Colonic mucosa (tissue), 4 donors: ENCODE measurements around the gene SLC2A2. TPM values are rescaled to one million over a fixed set of nuclear protein-coding genes. Genes with fewer than 3 reads are reported as not detected.

ENCODE experiments used
- DNase-seq: peaks from one replicate; pipeline ENCODE4 v3.0.0-alpha.2; 2020
- H3K27ac ChIP-seq: fragments of 200-600 bp; one replicate; pipeline ENCODE4 v1.8.0; 2021
- H3K27me3 ChIP-seq: fragments of 200-600 bp; one replicate; pipeline ENCODE4 v1.8.0; 2021
- H3K36me3 ChIP-seq: fragments of 200-600 bp; one replicate; pipeline ENCODE4 v1.8.0; 2021
- H3K4me1 ChIP-seq: fragments of 200-600 bp; one replicate; pipeline ENCODE4 v1.8.0; 2021; ENCODE audit warnings: mild to moderate bottlenecking
- H3K4me3 ChIP-seq: fragments of 200-600 bp; one replicate; pipeline ENCODE4 v1.8.0; 2021
- H3K9ac ChIP-seq, 2 donors: one replicate each; pipeline ENCODE4 v1.7.0; 2013; ENCODE audit warnings: control low read depth in 2 of 2, low read depth in 2 of 2, low read length in 2 of 2
- H3K9me3 ChIP-seq: fragments of 200-600 bp; one replicate; pipeline ENCODE4 v1.8.0; 2021
- CTCF ChIP-seq: fragments of 200-600 bp; IDR thresholded peaks from one replicate; pipeline ENCODE4 v1.8.0; 2022; ENCODE audit warnings: antibody characterized with exemption, mild to moderate bottlenecking
- intact Hi-C: fragments of 100-400 bp; cut with DNase I; formaldehyde crosslinking; loops from one replicate; pipeline ENCODE4 v1.14.1; 2022
- total RNA-seq, 2 donors: library from RNA; stranded (reverse); fragmentation: NEBNext Ultra II Directional in 1 of 2; extraction: Animal tissue kit (Norgen Biotek cat#: 25700) in 1 of 2; gene quantifications; one replicate each; pipeline ENCODE4 v1.2.1, GENCODE V29; 2021
- donor health status: healthy.
- donor health status: DM: no; HTN: no; CAD: no.
- donor health status: DM: no; HTN: no; CAD: no.

The SLC2A2 gene
- total RNA-seq, 2 donors from 2014 or later = 0.08 to 0.27 TPM

- no peak for TF ChIP-seq CTCF
- intact Hi-C loops = no loop called here
These were observed 20.9 kb downstream of the SLC2A2 start for GRCh38 chr3:171005648-171006047.

GRCh38 chr3:171001957-171002694, 24.4 kb downstream of the SLC2A2 start:
- Histone ChIP-seq H3K36me3 (no peaks in the 10 kb centered on the region), H3K9me3 (no peaks in the 10 kb centered on the region), H3K27ac (peak overlapping the region; percentile 62), H3K4me3 (no peak overlapping the region), H3K27me3 (no peaks in the 10 kb centered on the region), H3K9ac (no peak overlapping the region), H3K4me1 (peaks cover 5% of the 10 kb centered on the region)
- no peak for TF ChIP-seq CTCF
- DNase-seq = peak; percentile 46
- intact Hi-C loops = no loop called here

More at GRCh38 chr3:171005648-171006047, 20.9 kb downstream of the SLC2A2 start:
- H3K4me1 ChIP-seq = no peaks in the 10 kb centered on the region
- H3K9me3 ChIP-seq = no peaks in the 10 kb centered on the region
- no peak overlapping the region for H3K4me3 ChIP-seq
- no peak overlapping the region for H3K9ac ChIP-seq
- no peaks in the 10 kb centered on the region for H3K27me3 ChIP-seq
- H3K27ac ChIP-seq = no peak overlapping the region
- no peaks in the 10 kb centered on the region for H3K36me3 ChIP-seq
- DNase-seq = no peak

DNA sequence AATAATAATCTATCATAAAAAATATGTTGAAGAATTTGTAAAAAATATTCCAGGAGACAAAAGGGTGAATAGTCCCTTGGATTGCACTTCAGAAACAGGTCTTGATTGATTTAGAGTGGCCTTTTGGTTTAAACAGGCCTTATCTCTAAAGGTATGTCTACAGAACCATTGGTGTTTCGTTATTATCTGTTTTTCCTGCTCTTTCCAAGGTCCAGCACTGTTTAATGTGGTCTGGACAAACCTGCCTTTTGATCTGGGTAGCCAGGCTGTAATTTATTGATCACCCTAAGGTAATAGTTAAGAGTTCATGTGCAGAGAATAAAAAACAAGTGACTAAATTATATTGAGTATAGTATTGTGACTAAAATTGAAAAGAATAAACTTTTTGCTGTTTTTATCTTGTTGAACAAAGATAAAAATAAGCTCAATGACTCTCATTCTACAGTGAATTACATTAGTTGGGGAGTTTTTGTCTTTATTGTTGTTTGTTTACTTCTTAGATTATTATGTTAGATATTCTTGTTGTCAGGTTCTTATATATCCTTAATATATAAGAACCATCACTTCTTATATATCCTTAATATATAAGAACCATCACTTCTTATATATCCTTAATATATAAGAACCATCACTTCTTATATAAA, 25.1 kb downstream of the SLC2A2 start:
- intact Hi-C loops = no loop called here
- Histone ChIP-seq H3K4me1 (peaks cover 5% of the 10 kb centered on the region), H3K9ac (no peak overlapping the region), H3K27me3 (no peaks in the 10 kb centered on the region), H3K4me3 (no peak overlapping the region), H3K27ac (peak overlapping the region; percentile 62), H3K36me3 (no peaks in the 10 kb centered on the region), H3K9me3 (no peaks in the 10 kb centered on the region)
- no peak for TF ChIP-seq CTCF
- DNase-seq = no peak

DNA sequence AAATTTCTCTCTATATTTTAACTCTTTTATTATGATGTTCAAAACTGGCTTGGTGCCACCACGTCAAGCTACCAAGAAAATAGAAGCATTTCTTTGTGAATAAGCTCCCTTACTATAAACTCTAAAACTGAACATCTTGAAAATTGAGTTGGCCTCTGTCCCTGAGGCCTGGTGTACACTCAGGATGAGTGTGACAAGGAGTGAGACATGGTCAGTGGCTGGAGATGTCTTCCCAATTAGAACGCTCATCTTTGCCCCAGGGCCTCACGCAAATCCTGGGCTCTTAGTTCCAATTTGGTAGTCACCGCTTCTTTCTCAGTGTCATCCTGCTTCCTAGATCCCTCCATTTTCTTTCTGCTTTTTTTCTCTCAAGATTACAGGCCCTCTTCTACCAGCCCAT, 26.2 kb downstream of the SLC2A2 start:
- Histone ChIP-seq H3K4me1 (peaks cover 5% of the 10 kb centered on the region), H3K36me3 (no peaks in the 10 kb centered on the region), H3K4me3 (no peak overlapping the region), H3K9me3 (no peaks in the 10 kb centered on the region), H3K9ac (no peak overlapping the region), H3K27me3 (no peaks in the 10 kb centered on the region), H3K27ac (peak overlapping the region; percentile 51)
- TF ChIP-seq CTCF = no peak
- no peak for DNase-seq
- intact Hi-C loops = no loop called here

DNA sequence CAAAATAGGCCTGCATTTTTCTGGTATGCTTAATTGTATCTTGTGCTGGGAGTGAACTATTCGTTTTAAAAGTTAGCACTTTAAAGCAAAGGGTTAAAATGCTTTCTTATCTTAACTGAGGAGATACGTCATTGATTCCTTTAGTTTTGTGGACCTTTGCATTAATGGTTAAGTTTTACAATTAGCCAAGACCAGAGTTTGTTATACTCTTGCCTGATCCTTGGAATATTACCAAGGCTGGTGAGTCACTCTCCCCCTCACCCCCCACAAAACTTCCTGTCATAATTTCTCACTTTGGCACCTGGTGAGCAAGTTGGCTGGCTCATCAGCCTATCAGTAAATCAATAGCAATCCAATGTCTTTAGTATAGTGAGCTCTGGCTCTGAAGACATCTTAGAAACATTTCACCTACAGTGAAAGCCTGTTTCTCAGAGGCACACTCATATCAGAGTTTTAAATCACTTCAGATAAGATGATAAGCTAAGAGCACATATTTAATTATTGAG, 26.7 kb downstream of the SLC2A2 start:
- Histone ChIP-seq H3K9me3 (no peaks in the 10 kb centered on the region), H3K27me3 (no peaks in the 10 kb centered on the region), H3K4me3 (no peak overlapping the region), H3K36me3 (no peaks in the 10 kb centered on the region), H3K9ac (no peak overlapping the region), H3K27ac (peak overlapping the region; percentile 51), H3K4me1 (peaks cover 5% of the 10 kb centered on the region)
- intact Hi-C loops = no loop called here
- peak; percentile 60 for DNase-seq
- TF ChIP-seq CTCF = no peak
